ENCODE measurements around the gene TFB1M. TPM values are rescaled to one million over a fixed set of nuclear protein-coding genes. Genes with fewer than 3 reads are reported as not detected.

Gene TFB1M
- total RNA-seq, 4 donors from 2014 or later: 11.4 to 26.4 (median 13.3) TPM

DNA sequence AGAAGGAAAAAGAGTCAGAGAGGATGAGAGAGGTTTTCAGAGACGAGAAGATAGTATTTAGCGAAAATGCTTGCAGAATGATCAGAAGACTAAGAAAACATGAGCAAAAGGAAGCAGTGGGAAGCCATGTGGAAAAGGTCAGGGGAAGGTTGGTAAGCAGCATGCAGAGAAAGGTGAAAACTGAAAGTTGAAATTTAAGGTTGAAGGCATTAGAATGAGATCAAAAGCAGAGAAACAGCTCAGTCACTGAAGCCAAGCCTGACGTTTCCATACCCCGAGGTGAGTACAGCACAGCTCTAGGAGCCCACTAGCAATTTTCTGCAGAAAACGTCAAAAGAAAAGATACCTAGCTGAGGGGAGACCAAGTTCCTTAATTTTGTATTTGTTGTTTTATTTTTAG is 19.1 kb upstream of the TFB1M start:
- Histone ChIP-seq H3K4me1 (no peaks in the 10 kb centered on the region), H3K4me3 (no peak overlapping the region), H3K36me3 (no peaks in the 10 kb centered on the region), H3K27ac (no peak overlapping the region), H3K9me3 (no peaks in the 10 kb centered on the region), H3K27me3 (no peaks in the 10 kb centered on the region)
- TF ChIP-seq, protein P1, sequence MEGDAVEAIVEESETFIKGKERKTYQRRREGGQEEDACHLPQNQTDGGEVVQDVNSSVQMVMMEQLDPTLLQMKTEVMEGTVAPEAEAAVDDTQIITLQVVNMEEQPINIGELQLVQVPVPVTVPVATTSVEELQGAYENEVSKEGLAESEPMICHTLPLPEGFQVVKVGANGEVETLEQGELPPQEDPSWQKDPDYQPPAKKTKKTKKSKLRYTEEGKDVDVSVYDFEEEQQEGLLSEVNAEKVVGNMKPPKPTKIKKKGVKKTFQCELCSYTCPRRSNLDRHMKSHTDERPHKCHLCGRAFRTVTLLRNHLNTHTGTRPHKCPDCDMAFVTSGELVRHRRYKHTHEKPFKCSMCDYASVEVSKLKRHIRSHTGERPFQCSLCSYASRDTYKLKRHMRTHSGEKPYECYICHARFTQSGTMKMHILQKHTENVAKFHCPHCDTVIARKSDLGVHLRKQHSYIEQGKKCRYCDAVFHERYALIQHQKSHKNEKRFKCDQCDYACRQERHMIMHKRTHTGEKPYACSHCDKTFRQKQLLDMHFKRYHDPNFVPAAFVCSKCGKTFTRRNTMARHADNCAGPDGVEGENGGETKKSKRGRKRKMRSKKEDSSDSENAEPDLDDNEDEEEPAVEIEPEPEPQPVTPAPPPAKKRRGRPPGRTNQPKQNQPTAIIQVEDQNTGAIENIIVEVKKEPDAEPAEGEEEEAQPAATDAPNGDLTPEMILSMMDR (IDR thresholded peaks at IDR 0.05): no peak
- no peak for TF ChIP-seq POLR2A (IDR thresholded peaks at IDR 0.05)
- DNase-seq: no peak

DNA sequence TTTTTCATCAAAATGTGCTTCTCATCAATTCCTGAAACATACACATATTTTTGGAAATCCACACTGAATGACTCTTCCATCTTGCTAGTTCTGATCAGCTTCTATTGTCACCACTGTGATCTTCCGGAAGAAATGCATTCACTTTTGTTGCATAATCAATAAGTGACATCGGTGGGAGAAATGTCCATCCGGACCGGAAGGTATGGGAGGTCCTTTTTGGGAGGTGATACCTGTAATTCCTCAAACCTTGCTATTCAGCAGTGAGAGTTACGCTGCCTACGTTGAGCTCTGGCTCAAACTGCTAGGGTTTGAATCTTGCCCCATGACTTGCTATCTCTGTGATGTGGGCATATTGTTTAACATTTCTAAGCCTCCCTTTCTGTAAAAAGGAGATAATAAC is 16.6 kb upstream of the TFB1M start:
- H3K4me3 ChIP-seq: no peak overlapping the region
- H3K36me3 ChIP-seq: no peaks in the 10 kb centered on the region
- peaks cover 0 to 4% (median 0%) of the 10 kb centered on the region in 4 donors for H3K4me1 ChIP-seq
- no peak overlapping the region for H3K27ac ChIP-seq
- H3K9me3 ChIP-seq: no peaks in the 10 kb centered on the region
- TF ChIP-seq, protein P1 (IDR thresholded peaks at IDR 0.05): no peak
- no peak for TF ChIP-seq POLR2A (IDR thresholded peaks at IDR 0.05)
- DNase-seq: no peak
- H3K27me3 ChIP-seq: no peaks in the 10 kb centered on the region

DNA sequence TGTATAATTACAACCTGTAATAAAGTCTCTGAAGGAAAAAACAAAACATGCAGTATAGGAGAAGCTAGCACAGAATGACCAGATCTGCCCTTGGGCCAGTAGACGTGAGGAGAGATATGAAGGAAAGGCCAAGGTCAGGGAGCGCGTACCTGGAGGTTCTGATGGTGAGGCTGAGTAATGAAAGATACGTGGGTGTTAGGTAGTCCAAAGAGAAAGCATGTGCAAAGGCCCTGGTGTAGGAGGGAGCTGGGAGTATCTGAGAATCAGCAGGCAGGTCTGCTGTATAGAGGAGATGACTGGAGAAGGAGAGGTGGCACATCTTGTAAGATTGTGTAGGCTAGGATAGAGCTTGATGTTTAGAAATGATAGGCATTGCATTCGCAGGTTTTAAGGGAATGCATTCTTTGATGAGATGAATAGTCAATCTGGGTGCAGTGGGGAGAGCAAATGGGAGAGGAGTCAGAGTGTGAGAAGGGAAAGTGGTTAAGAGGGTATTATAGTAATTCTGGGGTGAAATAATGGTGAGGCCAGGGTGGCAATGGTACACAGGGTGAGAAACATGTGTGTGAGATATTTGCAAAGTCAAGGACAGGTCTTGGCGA is 15.9 kb upstream of the TFB1M start:
- Histone ChIP-seq H3K27ac (no peak overlapping the region), H3K4me3 (no peak overlapping the region), H3K36me3 (no peaks in the 10 kb centered on the region), H3K27me3 (no peaks in the 10 kb centered on the region), H3K9me3 (no peaks in the 10 kb centered on the region), H3K4me1 (peaks cover 0 to 4% (median 0%) of the 10 kb centered on the region in 4 donors)
- no peak for DNase-seq
- TF ChIP-seq, protein P1 (IDR thresholded peaks at IDR 0.05): no peak
- TF ChIP-seq POLR2A (IDR thresholded peaks at IDR 0.05): no peak

DNA sequence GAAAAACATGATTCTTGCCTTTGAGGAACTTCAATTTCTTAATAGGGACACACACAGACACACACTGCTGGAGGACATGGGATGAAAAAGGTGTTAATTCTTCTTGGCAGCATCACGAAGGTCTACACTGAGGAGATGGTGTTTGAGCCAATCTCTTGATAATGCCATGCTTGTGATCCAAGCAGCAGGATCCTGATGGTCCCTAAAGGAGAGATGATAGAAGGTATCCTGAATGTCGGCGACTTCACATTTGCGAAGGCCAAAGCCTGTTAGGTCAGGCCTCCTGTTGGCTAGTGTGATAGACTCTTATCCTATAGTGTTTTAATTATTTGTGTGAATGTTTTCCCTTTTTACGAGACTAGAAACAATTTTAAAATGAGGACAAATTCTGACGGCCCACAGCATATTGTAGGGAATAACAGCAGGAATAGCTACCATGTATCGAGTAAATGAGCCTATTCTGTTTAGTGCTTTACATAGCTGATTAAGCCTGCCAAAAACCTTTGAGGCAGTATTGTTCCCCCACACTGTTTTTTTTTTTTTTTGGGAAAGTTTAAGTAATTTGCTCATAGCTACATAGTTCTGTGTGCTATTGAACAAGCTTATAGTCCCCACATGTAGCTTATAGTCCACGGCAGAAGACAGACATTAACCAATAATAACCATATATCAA is 15.3 kb upstream of the TFB1M start:
- Histone ChIP-seq H3K4me1 (peaks cover 0 to 4% (median 0%) of the 10 kb centered on the region in 4 donors), H3K36me3 (no peaks in the 10 kb centered on the region), H3K4me3 (no peak overlapping the region), H3K27ac (no peak overlapping the region), H3K27me3 (no peaks in the 10 kb centered on the region), H3K9me3 (no peaks in the 10 kb centered on the region)
- TF ChIP-seq POLR2A (IDR thresholded peaks at IDR 0.05): no peak
- TF ChIP-seq, protein P1 (IDR thresholded peaks at IDR 0.05): no peak
- DNase-seq: no peak

DNA sequence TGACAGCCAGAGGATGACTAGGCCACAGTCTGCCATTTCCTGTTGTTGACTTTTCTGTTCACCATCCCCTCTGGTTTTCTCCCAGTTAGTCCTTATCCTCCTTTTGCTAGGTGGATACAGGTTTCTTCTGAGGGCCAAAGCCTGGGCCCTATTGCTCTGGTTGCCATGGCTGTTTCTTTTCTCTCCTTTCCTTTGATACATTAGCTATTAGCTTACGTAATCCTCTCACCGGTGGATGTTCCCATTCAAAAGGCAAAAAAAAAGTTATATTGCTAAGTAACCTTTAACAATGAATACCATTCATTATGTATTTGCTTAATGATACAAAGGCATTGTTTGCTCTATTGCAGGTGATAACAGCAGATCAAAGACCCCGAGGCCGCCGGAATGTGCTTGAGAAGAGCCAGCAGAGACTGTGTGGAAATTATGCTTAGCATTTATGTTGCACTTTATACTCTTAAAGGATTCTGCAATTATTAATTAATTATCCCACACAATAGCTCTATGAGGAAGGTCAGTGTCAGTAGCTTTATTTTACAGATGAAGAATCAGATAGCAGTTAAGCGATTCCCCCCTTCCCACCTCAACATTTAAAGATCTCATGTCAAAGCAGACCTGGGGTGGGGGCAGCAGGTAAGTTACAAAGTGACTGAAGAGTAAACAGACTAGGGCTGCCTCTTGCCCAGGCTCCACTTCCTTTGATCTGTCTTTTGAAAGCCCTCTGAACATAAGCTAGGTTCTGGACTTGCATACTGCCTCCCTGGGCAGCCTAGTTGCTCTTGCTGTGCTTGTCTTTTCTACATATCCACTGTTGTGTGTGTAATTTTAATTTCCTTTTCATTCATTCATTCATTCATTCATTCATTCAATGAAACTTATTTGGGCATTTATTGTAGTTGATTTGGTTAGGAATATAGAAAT is 14.5 kb upstream of the TFB1M start:
- no peak overlapping the region for H3K27ac ChIP-seq

More for the DNA sequence above, 14.5 kb upstream of the TFB1M start:
- H3K9me3 ChIP-seq: no peaks in the 10 kb centered on the region
- peak in 2 of 3 donors; percentile 71 to 76 for DNase-seq
- TF ChIP-seq POLR2A (IDR thresholded peaks at IDR 0.05): no peak
- TF ChIP-seq, protein P1 (IDR thresholded peaks at IDR 0.05): no peak
- H3K36me3 ChIP-seq: no peaks in the 10 kb centered on the region
- H3K27me3 ChIP-seq: no peaks in the 10 kb centered on the region
- H3K4me1 ChIP-seq: peaks cover 0 to 4% (median 0%) of the 10 kb centered on the region in 4 donors
- H3K4me3 ChIP-seq: no peak overlapping the region
